ENCODE measurements around the gene ENDOD1.
A peak's percentile ranks its signal among the peaks of the same experiment; 100 is the strongest.

- TF ChIP-seq EZH2phosphoT487 (IDR thresholded peaks at IDR 0.05; ENCODE audit: borderline replicate concordance, low read length) (no peak), EZH2 (IDR thresholded peaks at IDR 0.05; ENCODE audit: low read length, unreplicated experiment) (no peak)
- TF ChIP-seq, protein P1, sequence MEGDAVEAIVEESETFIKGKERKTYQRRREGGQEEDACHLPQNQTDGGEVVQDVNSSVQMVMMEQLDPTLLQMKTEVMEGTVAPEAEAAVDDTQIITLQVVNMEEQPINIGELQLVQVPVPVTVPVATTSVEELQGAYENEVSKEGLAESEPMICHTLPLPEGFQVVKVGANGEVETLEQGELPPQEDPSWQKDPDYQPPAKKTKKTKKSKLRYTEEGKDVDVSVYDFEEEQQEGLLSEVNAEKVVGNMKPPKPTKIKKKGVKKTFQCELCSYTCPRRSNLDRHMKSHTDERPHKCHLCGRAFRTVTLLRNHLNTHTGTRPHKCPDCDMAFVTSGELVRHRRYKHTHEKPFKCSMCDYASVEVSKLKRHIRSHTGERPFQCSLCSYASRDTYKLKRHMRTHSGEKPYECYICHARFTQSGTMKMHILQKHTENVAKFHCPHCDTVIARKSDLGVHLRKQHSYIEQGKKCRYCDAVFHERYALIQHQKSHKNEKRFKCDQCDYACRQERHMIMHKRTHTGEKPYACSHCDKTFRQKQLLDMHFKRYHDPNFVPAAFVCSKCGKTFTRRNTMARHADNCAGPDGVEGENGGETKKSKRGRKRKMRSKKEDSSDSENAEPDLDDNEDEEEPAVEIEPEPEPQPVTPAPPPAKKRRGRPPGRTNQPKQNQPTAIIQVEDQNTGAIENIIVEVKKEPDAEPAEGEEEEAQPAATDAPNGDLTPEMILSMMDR (conservative IDR thresholded peaks at IDR 0.05; ENCODE audit: low read depth, low read length), result peak; percentile 46; the same call in 1 of the 2 replicates
These were observed 22.4 kb upstream of the ENDOD1 start for GRCh38 chr11:95067039-95067840.
